GM12878 (cell line): ENCODE measurements around the gene GKN2. TPM values are rescaled to one million over a fixed set of nuclear protein-coding genes. Genes with fewer than 3 reads are reported as not detected.

Experiments
- ATAC-seq: fragments of 200-7000 bp; cut with Tn5 transposase; 3 replicates; pipeline ENCODE4 v1.9.1; 2020; ENCODE audit warnings: mild to moderate bottlenecking, moderate library complexity
- BruUV-seq: library from RNA; stranded (reverse); fragments of 400-500 nt; replicated peaks from 2 replicates; lab custom pipeline; 2021; lab: Mats Ljungman, UMichigan
- CTCF ChIA-PET: fragments of 300-600 bp; sonication (Branson Sonifier 250); formaldehyde crosslinking; extraction: SDS; loops from one replicate; lab custom pipeline; 2021; ENCODE audit warnings: inconsistent platforms; lab: Yijun Ruan, JAX
- POLR2A ChIA-PET: fragments of 350-600 bp; formaldehyde crosslinking; extraction: SDS; loops from one replicate; lab custom pipeline; 2021; ENCODE audit warnings: inconsistent platforms; lab: Charles Lee
- RAD21 ChIA-PET: fragments of 300-600 bp; sonication (Branson Sonifier 250); formaldehyde crosslinking; loops from one replicate; lab custom pipeline; 2023; ENCODE audit warnings: antibody characterized with exemption; ENCODE audit not compliant: unreplicated experiment; lab: Charles Lee
- SMC1A ChIA-PET: fragments of 300-600 bp; sonication (Branson Sonifier 250); formaldehyde crosslinking; loops from one replicate; lab custom pipeline; 2023; ENCODE audit not compliant: unreplicated experiment, uncharacterized antibody; lab: Charles Lee
- DNase-seq: peaks from one replicate; pipeline ENCODE4 v3.0.0-alpha.2; 2011; ENCODE audit warnings: low read depth, low spot score
- FAIRE-seq: peaks from 3 replicates; lab custom pipeline; 2011; peaks lifted over from hg19 to GRCh38; lab: Jason Lieb, UNC
- H2AFZ ChIP-seq: 2 replicates; pipeline ENCODE4 v1.6.0; 2011; ENCODE audit warnings: low read depth, low read length, control low read depth; ENCODE audit not compliant: control insufficient read depth
- H3K27ac ChIP-seq: 2 replicates; pipeline ENCODE4 v1.5.1; 2011; ENCODE audit warnings: control low read depth; ENCODE audit not compliant: control insufficient read depth, insufficient read depth
- H3K27me3 ChIP-seq, 2 experiments: replicated peaks in 1 of 2; 2 replicates each; pipeline versions ENCODE4 v1.6.0 to v1.6.1; 2011; ENCODE audit warnings: low read length in 1 of 2; ENCODE audit not compliant: control insufficient read depth in 2 of 2, insufficient read depth in 2 of 2
- H3K36me3 ChIP-seq, 2 experiments: 2 replicates each; pipeline ENCODE4 v1.5.1; 2011; ENCODE audit warnings: low read length in 1 of 2; ENCODE audit not compliant: control insufficient read depth in 2 of 2, insufficient read depth in 2 of 2
- H3K4me1 ChIP-seq: 2 replicates; pipeline ENCODE4 v1.6.1; 2011; ENCODE audit warnings: mild to moderate bottlenecking, low read length, moderate library complexity, mixed read lengths; ENCODE audit not compliant: control insufficient read depth, insufficient read depth
- H3K4me2 ChIP-seq: 2 replicates; pipeline ENCODE4 v1.6.0; 2011; ENCODE audit warnings: control low read depth; ENCODE audit not compliant: control insufficient read depth, insufficient read depth
- H3K4me3 ChIP-seq: fragments of 200-600 bp; sonication (generic); 2 replicates; pipeline ENCODE4 v1.5.1; 2016
- H3K79me2 ChIP-seq: 2 replicates; pipeline ENCODE4 v1.6.0; 2011; ENCODE audit warnings: low read length; ENCODE audit not compliant: control insufficient read depth, insufficient read depth
- H3K9ac ChIP-seq: 2 replicates; pipeline ENCODE4 v1.8.0; 2011; ENCODE audit warnings: low read length, control low read depth, mixed read lengths; ENCODE audit not compliant: control insufficient read depth, insufficient read depth
- H3K9me3 ChIP-seq: replicated peaks from 3 replicates; pipeline ENCODE4 v1.5.1; 2011; ENCODE audit warnings: mild to moderate bottlenecking, low read length; ENCODE audit not compliant: control insufficient read depth, insufficient read depth
- H4K20me1 ChIP-seq: 2 replicates; pipeline ENCODE4 v1.6.0; 2011; ENCODE audit not compliant: control insufficient read depth, insufficient read depth
- BCL3 ChIP-seq: IDR thresholded peaks from 2 replicates; pipeline ENCODE4 v1.6.1; 2011; ENCODE audit warnings: borderline replicate concordance, low read depth, mild to moderate bottlenecking, moderate library complexity, low read length; ENCODE audit not compliant: insufficient read depth, poor library complexity, severe bottlenecking
- CBX3 ChIP-seq: fragments of 200-600 bp; sonication (generic); IDR thresholded peaks from 2 replicates; pipeline ENCODE4 v1.6.1; 2016; ENCODE audit warnings: low read depth, borderline replicate concordance
- POLR2AphosphoS5 ChIP-seq: IDR thresholded peaks from 2 replicates; pipeline ENCODE4 v1.6.1; 2011; ENCODE audit warnings: mild to moderate bottlenecking, low read length, inconsistent platforms
- PRDM15 ChIP-seq: fragments of 450-650 bp; formaldehyde crosslinking; IDR thresholded peaks from 2 replicates; pipeline ENCODE4 v1.4.0; 2020; ENCODE audit warnings: mild to moderate bottlenecking, moderate library complexity
- SPI1 ChIP-seq: IDR thresholded peaks from 2 replicates; pipeline ENCODE4 v1.6.1; 2011; ENCODE audit warnings: low read depth, mild to moderate bottlenecking, low read length, moderate library complexity, borderline replicate concordance; ENCODE audit not compliant: insufficient read depth
- SREBF1 ChIP-seq: IDR thresholded peaks from 2 replicates; pipeline ENCODE4 v1.6.1; 2012; ENCODE audit warnings: mild to moderate bottlenecking, low read length
- WGBS: methylation state at CpG from one replicate; pipeline ENCODE4 v1.1.6; 2016; ENCODE audit warnings: low lambda C conversion rate; ENCODE audit not compliant: insufficient replicate concordance, insufficient coverage; ENCODE audit errors: missing lambda C conversion rate; 5-methylcytosine and 5-hydroxymethylcytosine counted together
- in situ Hi-C: fragments of 300-500 bp; cut with MboI; formaldehyde crosslinking; loops from 9 replicates; pipeline ENCODE4 v1.14.3; 2018; ENCODE audit warnings: mixed read lengths
- intact Hi-C: fragments of 100-400 bp; cut with micrococcal nuclease; formaldehyde crosslinking; loops from one replicate; pipeline ENCODE4 v1.14.2; 2022; ENCODE audit not compliant: unreplicated experiment
- polyA plus RNA-seq, 11 experiments: library from polyadenylated mRNA; depleted of rRNA in 4 of 11; unstranded in 6 of 11; stranded (reverse) in 5 of 11; fragments of >200 nt; fragmentation: Nextera tagmentation in 4 of 11; fragmentation: Illumina TruSeq in 1 of 11; extraction: Ambion mirVana in 4 of 11; extraction: Trizol in 1 of 11; gene quantifications; 1 replicate in 1 of 11; 2 replicates in 10 of 11; pipeline versions ENCODE4 v1.2.1 to v1.2.3, GENCODE V29; 2011 to 2016; ENCODE audit warnings: inconsistent platforms in 2 of 11, missing spikeins in 2 of 11, low read depth in 1 of 11
- total RNA-seq, 4 experiments: library from RNA; depleted of rRNA in 3 of 4; stranded (reverse); fragments of >200 nt in 3 of 4; fragmentation: Illumina TruSeq in 1 of 4; extraction: Trizol in 1 of 4; gene quantifications; 2 replicates each; pipeline versions ENCODE4 v1.2.1 to v1.2.3, GENCODE V29; 2013 to 2021

GKN2 gene
- total and polyA plus RNA-seq, 10 of the 15 experiments (the other 5 are each of a cell fraction or from before 2014, with no cell fraction given), result not detected

- FAIRE-seq (no peak), ATAC-seq (no peak), DNase-seq (no peak)
- ChIA-PET CTCF (no interaction called here), RAD21 (no interaction called here), POLR2A (no interaction called here), SMC1A (no interaction called here)
- H3K4me3 ChIP-seq, result no peak overlapping the region
- no peaks in the 10 kb centered on the region for H3K4me1 ChIP-seq
- 0% methylated on average over 1 of the region's 1 CpG for WGBS
- H3K27me3 ChIP-seq, result no peaks in the 10 kb centered on the region; a peak in 2 of 4 replicates
- no TSS peak for BruUV-seq
- no peak overlapping the region for H3K27ac ChIP-seq
- no peak overlapping the region for H3K4me2 ChIP-seq
- H3K9me3 ChIP-seq, result no peaks in the 10 kb centered on the region
- in situ Hi-C loops, result no loop called here
- intact Hi-C loops, result no loop called here
- H3K9ac ChIP-seq, result no peak overlapping the region
- no peak overlapping the region for H2AFZ ChIP-seq
- H3K36me3 ChIP-seq, result no peaks in the 10 kb centered on the region
- H3K79me2 ChIP-seq, result no peaks in the 10 kb centered on the region
- TF ChIP-seq BCL3 (no peak), CBX3 (no peak), SPI1 (no peak), POLR2AphosphoS5 (no peak), SREBF1 (no peak), PRDM15 (CRISPR knock-in tag) (no peak)
- no peaks in the 10 kb centered on the region for H4K20me1 ChIP-seq
These were observed 15.8 kb downstream of the GKN2 start for GRCh38 chr2:68936889-68937288.
